Measurements from ENCODE around the gene C1QA. TPM values are rescaled to one million over a fixed set of nuclear protein-coding genes. Genes with fewer than 3 reads are reported as not detected.

Gene C1QA
- 153 TPM for total RNA-seq
- 192 TPM for polyA plus RNA-seq
- long read RNA-seq, donor 1, transcript C1QA-201 (3 exons, 1,143 nt): major isoform, 5 of 6 reads
- long read RNA-seq, donor 1, partial matches to known transcripts: 0 of 6 reads
- long read RNA-seq, donor 1, other reads (novel, unspliced or antisense): 0 of 6 reads
- long read RNA-seq, donor 2, transcript C1QA-201 (3 exons, 1,143 nt): major isoform, 65 of 74 reads
- long read RNA-seq, donor 2, transcript C1QA-202 (2 exons, 976 nt): minor isoform, 9 of 74 reads
- long read RNA-seq, donor 2, partial matches to known transcripts: 0 of 74 reads
- long read RNA-seq, donor 2, other reads (novel, unspliced or antisense): 0 of 74 reads
- long read RNA-seq, donor 3, transcript C1QA-201 (3 exons, 1,143 nt): major isoform, 65 of 124 reads
- long read RNA-seq, donor 3, transcript C1QA-202 (2 exons, 976 nt): minor isoform, 6 of 124 reads
- long read RNA-seq, donor 3, partial matches to known transcripts: 53 of 124 reads
- long read RNA-seq, donor 3, other reads (novel, unspliced or antisense): 0 of 124 reads
- long read RNA-seq, donor 4, transcript C1QA-201 (3 exons, 1,143 nt): major isoform, 34 of 59 reads
- long read RNA-seq, donor 4, partial matches to known transcripts: 20 of 59 reads
- long read RNA-seq, donor 4, other reads (novel, unspliced or antisense): 0 of 59 reads
- long read RNA-seq, donor 5, transcript C1QA-201 (3 exons, 1,143 nt): major isoform, 82 of 178 reads
- long read RNA-seq, donor 5, partial matches to known transcripts: 92 of 178 reads
- long read RNA-seq, donor 5, other reads (novel, unspliced or antisense): 0 of 178 reads
- long read RNA-seq, donor 6, transcript C1QA-202 (2 exons, 976 nt): minor isoform, 11 of 54 reads
- long read RNA-seq, donor 6, transcript C1QA-201 (3 exons, 1,143 nt): major isoform, 43 of 54 reads
- long read RNA-seq, donor 6, partial matches to known transcripts: 0 of 54 reads
- long read RNA-seq, donor 6, other reads (novel, unspliced or antisense): 0 of 54 reads
- long read RNA-seq, donor 7, transcript C1QA-201 (3 exons, 1,143 nt): major isoform, 27 of 48 reads
- long read RNA-seq, donor 7, partial matches to known transcripts: 17 of 48 reads
- long read RNA-seq, donor 7, other reads (novel, unspliced or antisense): 0 of 48 reads
- long read RNA-seq, donor 8, transcript C1QA-201 (3 exons, 1,143 nt): major isoform, 22 of 38 reads
- long read RNA-seq, donor 8, partial matches to known transcripts: 13 of 38 reads
- long read RNA-seq, donor 8, other reads (novel, unspliced or antisense): 0 of 38 reads
- long read RNA-seq, donor 9, transcript C1QA-201 (3 exons, 1,143 nt): major isoform, 20 of 37 reads
- long read RNA-seq, donor 9, partial matches to known transcripts: 13 of 37 reads
- long read RNA-seq, donor 9, other reads (novel, unspliced or antisense): 0 of 37 reads
- long read RNA-seq, donor 10, transcript C1QA-201 (3 exons, 1,143 nt): major isoform, 18 of 41 reads
- long read RNA-seq, donor 10, partial matches to known transcripts: 19 of 41 reads
- long read RNA-seq, donor 10, other reads (novel, unspliced or antisense): 0 of 41 reads

GRCh38 chr1:22636353-22636752 lies at the start of gene C1QA:
Gene C1QA, plus strand, starts transcription at chr1:22636628. Its CDS starts 989 bp downstream, at chr1:22637617.
- Histone ChIP-seq H3K4me3 (ENCODE audit: low read length in 2 of 2) (no peak within 1 kb of the TSS), H3K27me3 (ENCODE audit: control insufficient read depth in 2 of 2, insufficient read depth in 1 of 2, low read length in 1 of 2) (peaks cover 0 to 3% of the 10 kb centered on the region in 2 donors), H3K4me1 (ENCODE audit: control insufficient read depth in 2 of 2, insufficient read depth in 2 of 2, low read length in 2 of 2) (no peaks in the 10 kb centered on the region), H3K27ac (ENCODE audit: low read depth in 1 of 2, low read length in 1 of 2) (no peak within 1 kb of the TSS), H3K36me3 (ENCODE audit: control insufficient read depth in 2 of 2, insufficient read depth in 2 of 2, low read length in 1 of 2) (no peaks in the 10 kb centered on the region), H3K9me3 (ENCODE audit: control insufficient read depth in 2 of 2, insufficient read depth in 1 of 2, low read length in 1 of 2) (no peaks in the 10 kb centered on the region)
- WGBS: 57% methylated on average over 5 of the region's 5 CpGs
- no peak for DNase-seq (ENCODE audit: low read depth in 6 of 9, low spot score in 9 of 9)

GRCh38 chr1:22587247-22587646 lies 49.2 kb upstream of the C1QA start:
- peaks cover 0 to 6% of the 10 kb centered on the region in 2 donors for H3K27me3 ChIP-seq (ENCODE audit: control insufficient read depth in 2 of 2, insufficient read depth in 1 of 2, low read length in 1 of 2)
- WGBS: 85% methylated on average over 7 of the region's 7 CpGs
- no peak for DNase-seq (ENCODE audit: low read depth in 6 of 9, low spot score in 9 of 9)

GRCh38 chr1:22588899-22589422 lies 47.5 kb upstream of the C1QA start:
- no peak for DNase-seq (ENCODE audit: low read depth in 6 of 9, low spot score in 9 of 9)

More at GRCh38 chr1:22587247-22587646, 49.2 kb upstream of the C1QA start:
- H3K4me1 ChIP-seq (ENCODE audit: control insufficient read depth in 2 of 2, insufficient read depth in 2 of 2, low read length in 2 of 2): no peaks in the 10 kb centered on the region
- H3K9me3 ChIP-seq (ENCODE audit: control insufficient read depth in 2 of 2, insufficient read depth in 1 of 2, low read length in 1 of 2): no peaks in the 10 kb centered on the region
- no peaks in the 10 kb centered on the region for H3K36me3 ChIP-seq (ENCODE audit: control insufficient read depth in 2 of 2, insufficient read depth in 2 of 2, low read length in 1 of 2)
- no peak overlapping the region for H3K4me3 ChIP-seq (ENCODE audit: low read length in 2 of 2)
- H3K27ac ChIP-seq (ENCODE audit: low read depth in 1 of 2, low read length in 1 of 2): no peak overlapping the region

GRCh38 chr1:22591576-22591975 lies 44.9 kb upstream of the C1QA start:
- H3K27ac ChIP-seq (ENCODE audit: low read depth in 1 of 2, low read length in 1 of 2): no peak overlapping the region
- WGBS: 83% methylated on average over 8 of the region's 8 CpGs
- no peak overlapping the region for H3K4me3 ChIP-seq (ENCODE audit: low read length in 2 of 2)
- no peaks in the 10 kb centered on the region for H3K4me1 ChIP-seq (ENCODE audit: control insufficient read depth in 2 of 2, insufficient read depth in 2 of 2, low read length in 2 of 2)
- no peaks in the 10 kb centered on the region for H3K9me3 ChIP-seq (ENCODE audit: control insufficient read depth in 2 of 2, insufficient read depth in 1 of 2, low read length in 1 of 2)
- no peak for DNase-seq (ENCODE audit: low read depth in 6 of 9, low spot score in 9 of 9)
- peaks cover 0 to 30% of the 10 kb centered on the region in 2 donors for H3K27me3 ChIP-seq (ENCODE audit: control insufficient read depth in 2 of 2, insufficient read depth in 1 of 2, low read length in 1 of 2)
- H3K36me3 ChIP-seq (ENCODE audit: control insufficient read depth in 2 of 2, insufficient read depth in 2 of 2, low read length in 1 of 2): no peaks in the 10 kb centered on the region

More at GRCh38 chr1:22588899-22589422, 47.5 kb upstream of the C1QA start:
- Histone ChIP-seq H3K4me1 (ENCODE audit: control insufficient read depth in 2 of 2, insufficient read depth in 2 of 2, low read length in 2 of 2) (no peaks in the 10 kb centered on the region), H3K27ac (ENCODE audit: low read depth in 1 of 2, low read length in 1 of 2) (no peak overlapping the region), H3K9me3 (ENCODE audit: control insufficient read depth in 2 of 2, insufficient read depth in 1 of 2, low read length in 1 of 2) (no peaks in the 10 kb centered on the region), H3K27me3 (ENCODE audit: control insufficient read depth in 2 of 2, insufficient read depth in 1 of 2, low read length in 1 of 2) (peaks cover 0 to 20% of the 10 kb centered on the region in 2 donors), H3K4me3 (ENCODE audit: low read length in 2 of 2) (no peak overlapping the region), H3K36me3 (ENCODE audit: control insufficient read depth in 2 of 2, insufficient read depth in 2 of 2, low read length in 1 of 2) (no peaks in the 10 kb centered on the region)
- WGBS: 86% methylated on average over 24 of the region's 24 CpGs

- no peak for DNase-seq (ENCODE audit: low read depth in 6 of 9, low spot score in 9 of 9)
- H3K4me3 ChIP-seq (ENCODE audit: low read length in 2 of 2): no peak overlapping the region
- H3K27ac ChIP-seq (ENCODE audit: low read depth in 1 of 2, low read length in 1 of 2): no peak overlapping the region
- peaks cover 0 to 30% of the 10 kb centered on the region in 2 donors for H3K27me3 ChIP-seq (ENCODE audit: control insufficient read depth in 2 of 2, insufficient read depth in 1 of 2, low read length in 1 of 2)
- H3K36me3 ChIP-seq (ENCODE audit: control insufficient read depth in 2 of 2, insufficient read depth in 2 of 2, low read length in 1 of 2): no peaks in the 10 kb centered on the region
- H3K9me3 ChIP-seq (ENCODE audit: control insufficient read depth in 2 of 2, insufficient read depth in 1 of 2, low read length in 1 of 2): no peaks in the 10 kb centered on the region
- H3K4me1 ChIP-seq (ENCODE audit: control insufficient read depth in 2 of 2, insufficient read depth in 2 of 2, low read length in 2 of 2): no peaks in the 10 kb centered on the region
- 89% methylated on average over 9 of the region's 9 CpGs for WGBS
Measured at GRCh38 chr1:22592051-22592450, 44.4 kb upstream of the C1QA start.

GRCh38 chr1:22592919-22593790 lies 43.3 kb upstream of the C1QA start:
- 57% methylated on average over 38 of the region's 38 CpGs for WGBS
- no peaks in the 10 kb centered on the region for H3K4me1 ChIP-seq (ENCODE audit: control insufficient read depth in 2 of 2, insufficient read depth in 2 of 2, low read length in 2 of 2)
- H3K4me3 ChIP-seq (ENCODE audit: low read length in 2 of 2): no peak overlapping the region
- peaks cover 0 to 30% of the 10 kb centered on the region in 2 donors for H3K27me3 ChIP-seq (ENCODE audit: control insufficient read depth in 2 of 2, insufficient read depth in 1 of 2, low read length in 1 of 2)
- no peaks in the 10 kb centered on the region for H3K36me3 ChIP-seq (ENCODE audit: control insufficient read depth in 2 of 2, insufficient read depth in 2 of 2, low read length in 1 of 2)
- no peak for DNase-seq (ENCODE audit: low read depth in 6 of 9, low spot score in 9 of 9)
- no peak overlapping the region for H3K27ac ChIP-seq (ENCODE audit: low read depth in 1 of 2, low read length in 1 of 2)
- H3K9me3 ChIP-seq (ENCODE audit: control insufficient read depth in 2 of 2, insufficient read depth in 1 of 2, low read length in 1 of 2): no peaks in the 10 kb centered on the region

- no peaks in the 10 kb centered on the region for H3K36me3 ChIP-seq (ENCODE audit: control insufficient read depth in 2 of 2, insufficient read depth in 2 of 2, low read length in 1 of 2)
- H3K27me3 ChIP-seq (ENCODE audit: control insufficient read depth in 2 of 2, insufficient read depth in 1 of 2, low read length in 1 of 2): peaks cover 0 to 30% of the 10 kb centered on the region in 2 donors
- no peak overlapping the region for H3K27ac ChIP-seq (ENCODE audit: low read depth in 1 of 2, low read length in 1 of 2)
- 79% methylated on average over 10 of the region's 10 CpGs for WGBS
- H3K4me1 ChIP-seq (ENCODE audit: control insufficient read depth in 2 of 2, insufficient read depth in 2 of 2, low read length in 2 of 2): no peaks in the 10 kb centered on the region
- no peaks in the 10 kb centered on the region for H3K9me3 ChIP-seq (ENCODE audit: control insufficient read depth in 2 of 2, insufficient read depth in 1 of 2, low read length in 1 of 2)
- no peak overlapping the region for H3K4me3 ChIP-seq (ENCODE audit: low read length in 2 of 2)
- DNase-seq (ENCODE audit: low read depth in 6 of 9, low spot score in 9 of 9): no peak
Measured at GRCh38 chr1:22594396-22594795, 42.0 kb upstream of the C1QA start.
